K562 (cell line): ENCODE results near the gene ABCA3. TPM values are rescaled to one million over a fixed set of nuclear protein-coding genes. Genes with fewer than 3 reads are reported as not detected.
A peak's percentile ranks its signal among the peaks of the same experiment; 100 is the strongest.

Experiments
- C11orf30 ChIP-seq: fragments of 450-650 bp; IDR thresholded peaks from 2 replicates; pipeline ENCODE4 v1.6.1; 2016; ENCODE audit warnings: low read depth, mild to moderate bottlenecking
- CBFA2T2 ChIP-seq: fragments of 450-650 bp; conservative IDR thresholded peaks from 2 replicates; pipeline ENCODE4 v1.6.1; 2017; ENCODE audit warnings: mild to moderate bottlenecking
- GABPB1 ChIP-seq: sonication (generic); formaldehyde crosslinking; IDR thresholded peaks from 2 replicates; pipeline ENCODE4 v1.8.0; 2022; ENCODE audit warnings: mild to moderate bottlenecking, missing genetic modification reagents
- HMGN3 ChIP-seq: IDR thresholded peaks from 2 replicates; pipeline ENCODE4 v1.6.1; 2011; ENCODE audit warnings: borderline replicate concordance, low read depth, mild to moderate bottlenecking, mixed read lengths, low read length; ENCODE audit not compliant: insufficient read length; ENCODE audit errors: extremely low read depth
- KAT2B ChIP-seq: IDR thresholded peaks from one replicate; pipeline ENCODE4 v1.6.1; 2012; ENCODE audit warnings: low read depth, mild to moderate bottlenecking, control low read depth, inconsistent platforms, low read length, moderate library complexity
- MAFG ChIP-seq: fragments of 450-650 bp; conservative IDR thresholded peaks from 2 replicates; pipeline ENCODE4 v1.6.1; 2016; ENCODE audit warnings: missing genetic modification characterization, missing compliant biosample characterization
- MED1 ChIP-seq: sonication (generic); formaldehyde crosslinking; IDR thresholded peaks from 2 replicates; pipeline ENCODE4 v1.8.1; 2023; ENCODE audit warnings: missing genetic modification reagents, borderline replicate concordance
- NCOR1 ChIP-seq: fragments of 450-650 bp; IDR thresholded peaks from 2 replicates; pipeline ENCODE4 v1.6.1; 2016; ENCODE audit warnings: mild to moderate bottlenecking, moderate library complexity
- PHF8 ChIP-seq: fragments of 200-600 bp; sonication (generic); IDR thresholded peaks from 2 replicates; pipeline ENCODE4 v1.6.1; 2012; ENCODE audit warnings: mixed run types, mild to moderate bottlenecking, inconsistent platforms, low read length, moderate library complexity, borderline replicate concordance
- POLR2A ChIP-seq: fragments of 450-650 bp; conservative IDR thresholded peaks from 2 replicates; pipeline ENCODE4 v1.6.1; 2016
- SMAD3 ChIP-seq: fragments of 450-650 bp; formaldehyde crosslinking; conservative IDR thresholded peaks from 2 replicates; pipeline ENCODE4 v1.4.0; 2020; ENCODE audit warnings: mild to moderate bottlenecking
- STAG1 ChIP-seq: sonication (generic); formaldehyde crosslinking; IDR thresholded peaks from 2 replicates; pipeline ENCODE4 v1.5.0; 2020; ENCODE audit warnings: missing genetic modification reagents, borderline replicate concordance
- TAF1 ChIP-seq: IDR thresholded peaks from 2 replicates; pipeline ENCODE4 v1.6.1; 2011; ENCODE audit warnings: mild to moderate bottlenecking, low read length, moderate library complexity; ENCODE audit not compliant: insufficient read depth, control insufficient read depth, severe bottlenecking; ENCODE audit errors: extremely low read depth
- THRAP3 ChIP-seq: fragments of 450-650 bp; IDR thresholded peaks from 2 replicates; pipeline ENCODE4 v1.6.1; 2016; ENCODE audit warnings: mild to moderate bottlenecking, inconsistent platforms, borderline replicate concordance
- ZC3H11A ChIP-seq: IDR thresholded peaks from 2 replicates; pipeline ENCODE4 v1.6.1; 2012; ENCODE audit warnings: low read depth, low read length, improper control_type of control experiment
- ZFPM2 ChIP-seq: fragments of 250-450 bp; sonication (Bioruptor Pico); IDR thresholded peaks from 2 replicates; pipeline ENCODE4 v1.5.1; 2022; ENCODE audit warnings: mild to moderate bottlenecking
- ZNF12 ChIP-seq: sonication (generic); formaldehyde crosslinking; IDR thresholded peaks from 2 replicates; pipeline ENCODE4 v1.4.0; 2020; ENCODE audit warnings: mild to moderate bottlenecking, missing genetic modification reagents
- ZNF121 ChIP-seq: sonication (generic); formaldehyde crosslinking; conservative IDR thresholded peaks from 2 replicates; pipeline ENCODE4 v1.8.0; 2022; ENCODE audit warnings: missing genetic modification reagents
- ZNF124 ChIP-seq: sonication (generic); formaldehyde crosslinking; IDR thresholded peaks from 2 replicates; pipeline ENCODE4 v1.8.1; 2022; ENCODE audit warnings: missing genetic modification reagents
- ZNF766 ChIP-seq: fragments of 200-800 bp; sonication (Bioruptor generic); conservative IDR thresholded peaks from 2 replicates; pipeline ENCODE4 v1.6.1; 2016; ENCODE audit warnings: missing genetic modification characterization, missing compliant biosample characterization
- ZNF830 ChIP-seq: fragments of 250-450 bp; sonication (Bioruptor Pico); IDR thresholded peaks from 2 replicates; pipeline ENCODE4 v1.5.0; 2021; ENCODE audit warnings: mild to moderate bottlenecking
- polyA plus RNA-seq, 8 experiments: library from polyadenylated mRNA; depleted of rRNA in 4 of 8; stranded (reverse) in 5 of 8; unstranded in 3 of 8; fragments of >200 nt; fragmentation: Nextera tagmentation in 2 of 8; fragmentation: Illumina TruSeq in 1 of 8; extraction: Ambion mirVana in 2 of 8; extraction: Trizol in 1 of 8; gene quantifications; 2 replicates each; pipeline versions ENCODE4 v1.2.1 to v1.2.3, GENCODE V29; 2011 to 2014; ENCODE audit warnings: inconsistent platforms in 1 of 8, missing spikeins in 1 of 8
- total RNA-seq, 7 experiments: library from RNA; depleted of rRNA in 6 of 7; stranded (reverse); fragments of >200 nt in 6 of 7; fragmentation: Illumina TruSeq in 2 of 7; extraction: Trizol in 2 of 7; gene quantifications; 2 replicates each; pipeline versions ENCODE4 v1.2.1 to v1.2.3, GENCODE V29; 2011 to 2021; ENCODE audit warnings: low replicate concordance in 1 of 7
- TF ChIP-seq, protein P1 (sequence below): sonication (generic); formaldehyde crosslinking; IDR thresholded peaks from 2 replicates; pipeline ENCODE4 v1.8.1; 2023; ENCODE audit warnings: mild to moderate bottlenecking, missing genetic modification reagents

ABCA3 gene
- total and polyA plus RNA-seq, 9 of the 15 experiments (the other 6 are each of a cell fraction or from before 2014, with no cell fraction given): 0.66 to 23.7 (median 6.9) TPM

DNA sequence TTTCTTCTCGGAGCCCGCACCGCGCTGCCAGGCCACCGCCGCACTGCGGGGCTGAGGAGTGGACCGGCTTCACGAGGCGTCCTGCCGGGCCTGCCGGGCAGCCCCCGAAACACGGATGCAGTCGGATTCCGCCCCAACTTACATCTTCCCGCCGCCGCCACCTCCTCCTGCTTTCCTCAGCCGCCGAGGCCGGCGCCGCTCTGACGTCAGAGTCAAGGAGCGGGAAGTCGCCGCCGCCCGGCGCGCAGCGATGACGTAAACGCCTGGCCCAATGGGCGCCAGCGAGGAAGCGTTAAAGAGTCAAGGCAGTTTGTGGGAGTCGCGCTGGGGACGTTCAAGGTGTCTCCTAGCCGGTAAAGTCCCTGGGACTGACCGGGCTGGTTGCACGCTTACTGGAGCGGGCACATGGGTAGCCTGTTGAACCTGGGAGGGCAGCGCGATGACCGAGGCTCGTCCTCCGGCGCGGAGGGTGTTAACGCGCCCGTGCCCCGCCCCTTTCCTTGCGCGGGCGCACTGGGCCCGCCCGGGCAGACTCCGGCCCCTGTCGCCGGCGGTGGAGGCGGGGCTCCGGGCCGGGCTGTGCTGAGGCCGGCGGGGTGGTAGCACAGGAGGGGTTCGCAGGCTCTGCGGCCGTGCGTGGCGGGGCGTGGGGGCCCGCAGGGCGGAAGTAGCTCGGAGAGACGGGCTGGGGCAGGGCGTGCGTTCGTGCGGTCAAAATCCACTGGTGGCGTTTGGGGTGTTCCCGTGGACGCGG lies 72.4 kb downstream of the ABCA3 start, which contains the start of gene RNPS1 (continued):
- TF ChIP-seq NCOR1: peak; percentile 64
- peak; percentile 77; the same call in 1 of the 2 replicates for TF ChIP-seq GABPB1
- TF ChIP-seq ZNF766: 0 out of 2 replicates have a peak, but pooled peaks have one; percentile 17
- peak; percentile 97 for TF ChIP-seq POLR2A
- TF ChIP-seq MAFG: no peak
- TF ChIP-seq ZNF121 (CRISPR knock-in tag): no peak
- no peak for TF ChIP-seq SMAD3 (CRISPR knock-in tag)
- TF ChIP-seq, protein P1, sequence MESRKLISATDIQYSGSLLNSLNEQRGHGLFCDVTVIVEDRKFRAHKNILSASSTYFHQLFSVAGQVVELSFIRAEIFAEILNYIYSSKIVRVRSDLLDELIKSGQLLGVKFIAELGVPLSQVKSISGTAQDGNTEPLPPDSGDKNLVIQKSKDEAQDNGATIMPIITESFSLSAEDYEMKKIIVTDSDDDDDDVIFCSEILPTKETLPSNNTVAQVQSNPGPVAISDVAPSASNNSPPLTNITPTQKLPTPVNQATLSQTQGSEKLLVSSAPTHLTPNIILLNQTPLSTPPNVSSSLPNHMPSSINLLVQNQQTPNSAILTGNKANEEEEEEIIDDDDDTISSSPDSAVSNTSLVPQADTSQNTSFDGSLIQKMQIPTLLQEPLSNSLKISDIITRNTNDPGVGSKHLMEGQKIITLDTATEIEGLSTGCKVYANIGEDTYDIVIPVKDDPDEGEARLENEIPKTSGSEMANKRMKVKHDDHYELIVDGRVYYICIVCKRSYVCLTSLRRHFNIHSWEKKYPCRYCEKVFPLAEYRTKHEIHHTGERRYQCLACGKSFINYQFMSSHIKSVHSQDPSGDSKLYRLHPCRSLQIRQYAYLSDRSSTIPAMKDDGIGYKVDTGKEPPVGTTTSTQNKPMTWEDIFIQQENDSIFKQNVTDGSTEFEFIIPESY (CRISPR knock-in tag): no peak; the same call in none of the 2 replicates
- TF ChIP-seq THRAP3: no peak
- no peak for TF ChIP-seq ZNF124 (CRISPR knock-in tag)
- TF ChIP-seq STAG1 (CRISPR knock-in tag): no peak; the same call in 1 of the 2 replicates
- no peak for TF ChIP-seq KAT2B
- TF ChIP-seq C11orf30: peak; percentile 97
- peak; percentile 56 for TF ChIP-seq HMGN3
- no peak for TF ChIP-seq ZNF12 (CRISPR knock-in tag)
- peak; percentile 87 for TF ChIP-seq ZFPM2
- no peak for TF ChIP-seq CBFA2T2
- TF ChIP-seq MED1 (CRISPR knock-in tag): no peak
- TF ChIP-seq ZNF830 (CRISPR knock-in tag): no peak
- TF ChIP-seq ZC3H11A: no peak
- TF ChIP-seq PHF8: peak; percentile 94
- peak; percentile 54 for TF ChIP-seq TAF1
